ENCODE measurements around the gene SLC6A11. TPM values are rescaled to one million over a fixed set of nuclear protein-coding genes. Genes with fewer than 3 reads are reported as not detected.

SLC6A11 gene
- total and polyA plus RNA-seq, 2 of the 13 experiments (the other 11 are each of a cell fraction or from before 2014, with no cell fraction given), result 17.9 to 34.5 TPM

DNA sequence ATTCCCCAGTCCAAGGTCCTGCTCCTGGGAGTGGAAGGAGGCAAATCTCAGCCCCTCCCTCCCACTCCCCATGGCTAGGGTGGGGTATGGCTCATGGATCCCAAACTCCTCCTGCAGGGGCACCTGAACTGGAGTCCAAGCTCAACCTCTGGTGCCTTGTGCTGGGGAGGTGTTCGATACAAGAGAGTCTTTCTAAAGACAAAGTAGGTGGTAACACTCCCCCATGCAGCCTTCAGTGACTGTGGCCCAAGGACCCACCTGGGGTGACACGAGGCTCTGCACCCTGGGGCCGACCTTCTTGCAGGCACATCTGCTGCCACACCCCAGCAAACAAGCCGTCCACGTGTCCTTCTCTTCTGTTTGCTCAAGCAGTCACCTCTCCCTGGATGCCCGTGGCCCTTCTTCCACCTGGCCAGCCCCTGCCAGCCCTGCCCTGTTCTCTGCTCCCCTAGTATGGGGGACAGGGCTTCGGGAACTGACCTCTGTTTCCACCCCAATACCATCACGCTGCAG is 36.7 kb upstream of the SLC6A11 start:
- H3K4me1 ChIP-seq (ENCODE audit: insufficient read depth, low read length), result peaks cover 8% of the 10 kb centered on the region; the same call in 1 of the 2 replicates
- H3K36me3 ChIP-seq (replicated peaks in 1 of 2; ENCODE audit: control insufficient read depth in 1 of 2, insufficient read depth in 2 of 2, low read length in 2 of 2), result no peaks in the 10 kb centered on the region
- no TSS peak for BruUV-seq (replicated peaks)
- DNase-seq (ENCODE audit: low spot score) (no peak), FAIRE-seq (no peak), ATAC-seq (no peak)
- no peak overlapping the region for H3K27ac ChIP-seq (ENCODE audit: extremely low read length, insufficient read depth, low read length)
- ChIA-PET POLR2A (no interaction called here), CTCF (ENCODE audit: low intra/inter-chr PET ratio, low total read pairs) (no interaction called here)
- intact Hi-C loops (cut with micrococcal nuclease; ENCODE audit: unreplicated experiment), result no loop called here
- H3K4me3 ChIP-seq (replicated peaks in 1 of 3; ENCODE audit: insufficient read depth in 1 of 3, low read depth in 2 of 3, low read length in 3 of 3), result no peak overlapping the region
- TF ChIP-seq ZFYVE20 (CRISPR knock-in tag; IDR thresholded peaks at IDR 0.05; ENCODE audit: borderline replicate concordance, low read depth), result no peak
- TF ChIP-seq ZBTB7A (CRISPR knock-in tag; IDR thresholded peaks at IDR 0.05), result no peak
- TF ChIP-seq MIER2 (CRISPR knock-in tag; IDR thresholded peaks at IDR 0.05), result no peak
- TF ChIP-seq MTA3 (CRISPR knock-in tag; IDR thresholded peaks at IDR 0.05), result no peak
- no peak for TF ChIP-seq SRY (CRISPR knock-in tag; IDR thresholded peaks at IDR 0.05)
- TF ChIP-seq, protein P1, sequence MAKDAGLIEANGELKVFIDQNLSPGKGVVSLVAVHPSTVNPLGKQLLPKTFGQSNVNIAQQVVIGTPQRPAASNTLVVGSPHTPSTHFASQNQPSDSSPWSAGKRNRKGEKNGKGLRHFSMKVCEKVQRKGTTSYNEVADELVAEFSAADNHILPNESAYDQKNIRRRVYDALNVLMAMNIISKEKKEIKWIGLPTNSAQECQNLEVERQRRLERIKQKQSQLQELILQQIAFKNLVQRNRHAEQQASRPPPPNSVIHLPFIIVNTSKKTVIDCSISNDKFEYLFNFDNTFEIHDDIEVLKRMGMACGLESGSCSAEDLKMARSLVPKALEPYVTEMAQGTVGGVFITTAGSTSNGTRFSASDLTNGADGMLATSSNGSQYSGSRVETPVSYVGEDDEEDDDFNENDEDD (CRISPR knock-in tag; IDR thresholded peaks at IDR 0.05; ENCODE audit: borderline replicate concordance), result no peak
- TF ChIP-seq, protein P2, sequence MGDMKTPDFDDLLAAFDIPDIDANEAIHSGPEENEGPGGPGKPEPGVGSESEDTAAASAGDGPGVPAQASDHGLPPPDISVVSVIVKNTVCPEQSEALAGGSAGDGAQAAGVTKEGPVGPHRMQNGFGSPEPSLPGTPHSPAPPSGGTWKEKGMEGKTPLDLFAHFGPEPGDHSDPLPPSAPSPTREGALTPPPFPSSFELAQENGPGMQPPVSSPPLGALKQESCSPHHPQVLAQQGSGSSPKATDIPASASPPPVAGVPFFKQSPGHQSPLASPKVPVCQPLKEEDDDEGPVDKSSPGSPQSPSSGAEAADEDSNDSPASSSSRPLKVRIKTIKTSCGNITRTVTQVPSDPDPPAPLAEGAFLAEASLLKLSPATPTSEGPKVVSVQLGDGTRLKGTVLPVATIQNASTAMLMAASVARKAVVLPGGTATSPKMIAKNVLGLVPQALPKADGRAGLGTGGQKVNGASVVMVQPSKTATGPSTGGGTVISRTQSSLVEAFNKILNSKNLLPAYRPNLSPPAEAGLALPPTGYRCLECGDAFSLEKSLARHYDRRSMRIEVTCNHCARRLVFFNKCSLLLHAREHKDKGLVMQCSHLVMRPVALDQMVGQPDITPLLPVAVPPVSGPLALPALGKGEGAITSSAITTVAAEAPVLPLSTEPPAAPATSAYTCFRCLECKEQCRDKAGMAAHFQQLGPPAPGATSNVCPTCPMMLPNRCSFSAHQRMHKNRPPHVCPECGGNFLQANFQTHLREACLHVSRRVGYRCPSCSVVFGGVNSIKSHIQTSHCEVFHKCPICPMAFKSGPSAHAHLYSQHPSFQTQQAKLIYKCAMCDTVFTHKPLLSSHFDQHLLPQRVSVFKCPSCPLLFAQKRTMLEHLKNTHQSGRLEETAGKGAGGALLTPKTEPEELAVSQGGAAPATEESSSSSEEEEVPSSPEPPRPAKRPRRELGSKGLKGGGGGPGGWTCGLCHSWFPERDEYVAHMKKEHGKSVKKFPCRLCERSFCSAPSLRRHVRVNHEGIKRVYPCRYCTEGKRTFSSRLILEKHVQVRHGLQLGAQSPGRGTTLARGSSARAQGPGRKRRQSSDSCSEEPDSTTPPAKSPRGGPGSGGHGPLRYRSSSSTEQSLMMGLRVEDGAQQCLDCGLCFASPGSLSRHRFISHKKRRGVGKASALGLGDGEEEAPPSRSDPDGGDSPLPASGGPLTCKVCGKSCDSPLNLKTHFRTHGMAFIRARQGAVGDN (CRISPR knock-in tag; IDR thresholded peaks at IDR 0.05), result 0 out of 2 replicates have a peak, but pooled peaks have one; percentile 9
- in situ Hi-C loops (cut with HindIII; ENCODE audit: extremely low pct_ligation_motif_present, low pct_unique_long_range_greater_than_20kb), result no loop called here
- peaks cover 0 to 4% of the 10 kb centered on the region in 2 experiments; a peak in 2 of 5 replicates for H3K27me3 ChIP-seq (ENCODE audit: control insufficient read depth in 1 of 2, insufficient read depth in 2 of 2, low read length in 2 of 2)
- H3K9me3 ChIP-seq (ENCODE audit: low read length), result no peaks in the 10 kb centered on the region
- no peaks in the 10 kb centered on the region for H4K20me1 ChIP-seq (ENCODE audit: insufficient read depth, low read length)
- no peak overlapping the region for H3K4me2 ChIP-seq (ENCODE audit: low read depth, low read length)
- H2AFZ ChIP-seq (ENCODE audit: low read length), result no peak overlapping the region
- no peak overlapping the region for H3K9ac ChIP-seq (ENCODE audit: insufficient read depth, low read depth, low read length)
- WGBS (ENCODE audit: low lambda C conversion rate), result 67% methylated on average over 3 of the region's 8 CpGs
- no peaks in the 10 kb centered on the region for H3K79me2 ChIP-seq (ENCODE audit: insufficient read depth, low read length)

All from HepG2 (cell line).